GM19372 (cell line): ENCODE measurements around the gene GPR68.
"Not testable (repeated sequence)": the region's sequence is repeated elsewhere in the genome, so short reads cannot be mapped to it uniquely, and the experiment has no call there.

ENCODE experiments used
- ATAC-seq: cut with Tn5 transposase; IDR thresholded peaks from one replicate; pipeline ENCODE4 v1.9.1; 2021; ENCODE audit warnings: mild to moderate bottlenecking, low read depth, moderate library complexity; ENCODE audit not compliant: unreplicated experiment

Gene GPR68

DNA sequence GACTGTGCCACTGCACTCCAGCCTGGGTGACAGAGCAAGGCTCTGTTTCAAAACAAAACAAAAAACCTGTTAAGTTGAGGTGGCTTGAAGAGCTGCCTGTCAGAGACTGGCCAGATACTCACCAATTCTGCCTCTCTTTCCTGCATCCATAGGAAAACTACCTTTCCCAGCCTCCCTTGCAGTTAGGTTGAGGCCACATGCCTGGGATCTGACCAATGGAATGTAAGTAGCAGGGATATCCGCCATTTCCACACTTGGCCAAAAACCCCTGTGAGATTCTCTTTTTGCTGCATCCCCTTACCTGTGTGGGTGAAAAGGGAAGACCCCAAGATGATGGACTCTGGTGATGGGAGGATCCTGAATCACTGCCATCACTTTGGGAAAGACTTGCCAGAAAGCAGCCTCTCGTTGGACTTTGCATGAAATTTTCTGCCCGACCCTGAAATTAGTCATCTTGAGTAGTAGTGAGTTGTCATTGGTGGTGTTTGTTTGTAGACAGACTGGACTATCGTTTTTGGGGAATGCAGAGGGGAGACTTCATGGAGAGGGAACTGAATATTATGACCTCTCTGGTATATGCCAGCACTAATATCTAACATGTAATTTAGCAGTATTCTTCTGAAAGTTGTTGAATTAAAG lies 14.0 kb downstream of the GPR68 start:
- no peak for ATAC-seq

DNA sequence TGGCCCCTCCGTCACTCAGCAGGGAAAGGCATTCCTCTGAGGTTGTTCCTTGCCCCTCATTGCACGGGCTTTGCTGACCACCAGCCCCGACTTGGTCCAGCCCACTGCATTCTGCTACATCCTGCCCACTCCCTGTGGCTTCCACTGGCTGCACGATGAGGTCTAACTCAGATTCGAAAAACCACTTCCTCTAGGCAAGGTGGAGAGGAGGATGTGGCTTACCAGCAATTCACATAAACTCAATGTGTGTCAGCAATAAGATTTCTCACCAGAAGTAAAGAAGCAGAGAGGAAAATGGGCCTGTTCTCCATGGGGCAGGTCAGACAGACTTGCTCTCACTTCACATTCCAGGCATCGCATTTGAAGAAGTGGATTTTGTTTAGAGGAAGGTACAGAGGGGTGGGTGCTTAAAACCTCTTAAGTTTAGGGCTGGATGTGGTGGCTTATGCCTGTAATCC lies 14.7 kb downstream of the GPR68 start:
- peak; percentile 53 for ATAC-seq

DNA sequence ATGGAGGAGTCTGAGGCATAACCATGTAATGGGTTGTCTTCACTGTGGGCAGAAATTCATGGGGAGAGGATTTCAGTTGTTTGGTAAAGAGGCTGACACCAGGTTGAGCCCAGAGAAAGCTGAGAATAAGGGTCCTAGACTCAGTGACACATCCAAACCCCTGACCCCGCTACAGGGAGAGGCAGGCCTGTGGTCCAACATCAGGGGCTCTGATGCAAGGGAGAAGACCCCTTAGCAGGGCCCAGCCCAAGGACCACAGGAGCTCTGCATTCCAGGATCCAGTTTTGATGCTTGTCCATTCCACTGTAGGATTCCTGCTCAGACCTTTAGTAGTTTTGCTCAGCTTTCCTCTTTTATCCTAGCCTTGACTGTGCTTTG lies 15.5 kb downstream of the GPR68 start:
- ATAC-seq, result no peak

DNA sequence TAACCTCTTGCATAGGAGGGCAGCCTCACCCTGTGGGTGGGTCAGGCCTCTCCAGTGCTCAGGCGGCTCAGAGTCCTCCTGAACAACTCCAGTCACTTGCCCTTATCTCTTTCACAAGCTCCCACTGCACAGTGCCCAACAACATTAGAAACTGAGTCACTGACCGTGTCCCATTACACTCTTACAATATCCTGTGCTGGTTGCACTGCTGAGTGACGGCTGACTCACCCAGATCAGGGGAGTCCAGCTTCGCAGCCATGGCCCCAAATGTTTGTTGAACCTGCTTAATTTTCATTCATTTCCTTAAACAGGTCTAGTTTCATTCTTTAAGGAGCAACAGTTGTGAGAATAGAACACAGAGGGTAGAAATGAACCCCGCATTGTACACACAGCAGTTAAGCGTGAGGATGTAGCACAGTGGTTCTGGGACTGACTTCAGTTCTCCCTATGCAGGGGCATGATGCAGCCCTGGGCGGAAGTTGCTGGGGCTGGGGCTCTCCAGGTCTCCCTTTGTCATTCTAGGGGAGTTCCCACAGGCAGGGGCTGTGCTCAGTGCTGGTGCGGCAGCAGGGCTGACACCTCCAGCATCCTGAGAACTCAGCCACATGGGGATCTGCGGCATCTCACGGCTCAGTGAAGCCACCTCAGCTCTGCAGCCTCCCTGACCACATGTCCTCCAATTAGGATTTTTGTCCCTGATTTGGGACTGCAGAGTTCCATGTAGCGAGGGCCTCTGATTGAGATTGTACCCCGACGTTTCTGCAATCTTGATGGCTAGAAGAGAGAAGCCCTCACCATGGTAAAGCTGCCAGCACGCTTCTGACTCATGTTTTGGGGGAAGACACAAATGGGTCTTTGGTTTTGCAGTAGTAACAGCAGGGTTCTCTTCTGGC lies 16.1 kb downstream of the GPR68 start:
- ATAC-seq, result peak; percentile 68

DNA sequence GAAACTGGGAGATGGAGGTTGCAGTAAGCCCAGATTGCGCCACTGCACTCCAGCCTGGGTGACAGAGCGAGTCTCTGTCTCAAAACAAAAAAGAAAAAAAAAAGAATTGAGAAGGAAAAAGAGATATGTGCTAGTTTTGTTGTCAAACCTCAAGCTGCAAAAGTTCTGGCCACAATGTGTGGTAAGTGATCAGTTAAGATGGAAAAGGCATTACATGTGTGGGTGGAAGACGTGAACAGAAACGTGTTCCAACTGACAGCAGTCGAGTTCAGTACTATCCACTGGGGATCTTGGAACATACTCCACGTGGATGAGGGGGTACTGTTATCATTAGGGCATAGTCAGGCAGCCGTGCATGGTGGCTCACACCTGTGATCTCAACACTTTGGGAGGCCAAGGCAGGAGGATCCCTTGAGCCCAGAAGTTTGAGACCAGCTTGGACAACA lies 17.3 kb downstream of the GPR68 start:
- no peak for ATAC-seq

DNA sequence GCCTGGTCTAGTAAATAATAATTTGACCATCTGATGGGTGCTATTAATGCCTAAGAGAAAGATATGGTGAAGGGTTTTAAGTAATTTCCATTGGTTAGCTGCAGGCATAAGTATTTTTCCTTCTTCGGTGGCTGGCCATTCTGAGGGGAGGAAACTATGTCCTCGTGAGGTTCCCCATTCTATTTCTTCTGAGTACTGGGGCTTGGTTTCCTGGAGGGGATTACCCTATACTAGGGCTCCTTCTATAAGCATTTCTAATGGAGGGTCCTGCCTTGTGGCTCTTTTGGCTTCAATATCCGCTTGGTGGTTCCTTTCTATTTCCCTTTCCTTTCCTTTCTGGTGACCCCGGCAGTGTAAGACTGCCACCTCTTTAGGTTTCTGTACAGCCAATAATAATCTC lies 18.1 kb downstream of the GPR68 start:
- not testable (repeated sequence) for ATAC-seq

DNA sequence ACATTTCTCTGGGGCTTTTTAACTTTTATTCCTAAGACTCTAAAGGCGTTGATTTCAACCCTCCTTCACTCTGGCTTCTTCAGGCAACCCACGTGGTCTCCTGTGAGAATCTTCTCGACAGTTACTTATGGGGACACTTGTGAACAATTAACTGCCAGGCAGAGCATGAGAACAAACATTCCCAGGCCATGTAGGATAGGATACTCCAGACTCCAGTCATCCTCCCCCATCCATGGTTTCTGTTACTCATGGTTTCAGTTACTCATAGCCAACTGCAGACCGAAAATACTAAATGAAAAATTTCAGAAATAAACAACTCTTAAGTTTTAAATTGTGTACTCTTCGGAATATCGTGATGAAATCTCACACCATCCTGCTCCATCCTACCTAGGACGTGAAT lies 19.5 kb downstream of the GPR68 start:
- no peak for ATAC-seq

DNA sequence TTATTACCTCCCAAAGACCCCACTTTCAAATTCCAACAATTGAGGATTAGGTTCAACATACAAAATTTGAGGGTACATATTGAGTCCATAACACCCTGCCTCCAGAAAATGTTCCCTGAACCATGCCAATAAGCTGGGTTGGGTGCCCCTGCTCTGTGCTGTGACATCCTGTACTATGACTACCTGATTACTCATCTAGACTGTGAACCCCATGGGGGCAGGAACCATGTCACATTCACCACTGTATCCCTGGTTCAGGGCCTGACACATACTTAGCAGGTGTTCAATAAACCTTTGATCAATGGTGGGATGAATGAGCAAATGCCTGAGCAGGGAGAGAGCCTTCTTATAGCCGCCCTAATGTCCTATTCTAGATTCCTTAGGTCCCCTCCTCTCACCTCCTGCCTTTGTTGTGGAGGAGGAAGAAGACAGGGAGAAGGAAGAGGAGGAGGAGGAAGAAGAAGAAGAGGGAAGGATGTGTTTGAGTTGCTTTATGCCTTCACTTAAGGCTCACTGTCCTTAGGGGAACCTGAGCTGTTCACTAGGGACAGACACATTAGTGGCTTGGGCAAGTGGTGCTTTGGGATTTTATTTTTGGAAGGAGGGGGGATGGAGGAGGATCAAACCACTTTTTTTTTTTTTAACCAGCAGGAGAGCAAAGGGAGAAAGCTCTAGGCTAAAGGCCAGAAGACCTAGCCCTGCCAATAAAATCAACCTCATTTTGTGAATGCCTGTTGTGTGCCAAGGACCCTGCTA lies 21.3 kb downstream of the GPR68 start:
- ATAC-seq, result no peak

DNA sequence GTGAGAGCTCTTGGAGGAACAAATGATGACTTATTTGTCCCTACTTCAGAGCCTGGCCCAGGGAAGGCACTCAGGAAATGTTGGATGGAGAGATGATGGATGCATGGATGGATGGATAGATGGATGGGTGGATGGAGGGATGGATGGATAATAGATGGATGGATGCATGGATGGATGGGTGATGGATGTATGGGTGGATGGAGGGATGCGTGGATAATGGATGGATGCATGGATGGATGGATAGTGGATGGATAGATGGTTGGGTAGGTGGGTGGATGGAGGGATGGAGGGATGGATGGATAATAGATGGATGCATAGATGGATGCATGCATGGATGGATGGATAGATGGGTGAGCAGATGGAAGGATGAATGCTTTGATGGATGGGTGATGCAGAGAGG lies 23.2 kb downstream of the GPR68 start:
- ATAC-seq, result no peak

DNA sequence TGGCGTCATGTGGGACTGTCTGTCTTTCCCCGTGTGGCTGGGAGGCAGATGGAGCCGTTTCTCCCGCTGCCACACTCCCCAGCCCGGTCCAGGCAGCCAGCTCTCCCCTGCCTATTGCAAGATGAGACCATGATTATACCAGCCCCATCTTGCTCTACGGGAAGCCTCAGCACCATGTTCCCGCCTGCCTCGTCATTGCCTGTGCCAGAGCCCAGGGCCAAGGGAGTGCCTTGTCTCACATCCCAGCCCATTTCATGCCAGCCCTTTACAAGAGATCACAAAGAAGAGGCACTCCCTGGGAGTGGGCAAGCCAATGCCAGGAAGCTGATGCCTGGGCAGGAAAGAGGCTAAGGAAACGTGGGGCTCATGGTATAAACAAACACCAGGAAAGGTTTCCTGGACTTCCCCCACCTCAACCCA lies 23.9 kb downstream of the GPR68 start:
- no peak for ATAC-seq

DNA sequence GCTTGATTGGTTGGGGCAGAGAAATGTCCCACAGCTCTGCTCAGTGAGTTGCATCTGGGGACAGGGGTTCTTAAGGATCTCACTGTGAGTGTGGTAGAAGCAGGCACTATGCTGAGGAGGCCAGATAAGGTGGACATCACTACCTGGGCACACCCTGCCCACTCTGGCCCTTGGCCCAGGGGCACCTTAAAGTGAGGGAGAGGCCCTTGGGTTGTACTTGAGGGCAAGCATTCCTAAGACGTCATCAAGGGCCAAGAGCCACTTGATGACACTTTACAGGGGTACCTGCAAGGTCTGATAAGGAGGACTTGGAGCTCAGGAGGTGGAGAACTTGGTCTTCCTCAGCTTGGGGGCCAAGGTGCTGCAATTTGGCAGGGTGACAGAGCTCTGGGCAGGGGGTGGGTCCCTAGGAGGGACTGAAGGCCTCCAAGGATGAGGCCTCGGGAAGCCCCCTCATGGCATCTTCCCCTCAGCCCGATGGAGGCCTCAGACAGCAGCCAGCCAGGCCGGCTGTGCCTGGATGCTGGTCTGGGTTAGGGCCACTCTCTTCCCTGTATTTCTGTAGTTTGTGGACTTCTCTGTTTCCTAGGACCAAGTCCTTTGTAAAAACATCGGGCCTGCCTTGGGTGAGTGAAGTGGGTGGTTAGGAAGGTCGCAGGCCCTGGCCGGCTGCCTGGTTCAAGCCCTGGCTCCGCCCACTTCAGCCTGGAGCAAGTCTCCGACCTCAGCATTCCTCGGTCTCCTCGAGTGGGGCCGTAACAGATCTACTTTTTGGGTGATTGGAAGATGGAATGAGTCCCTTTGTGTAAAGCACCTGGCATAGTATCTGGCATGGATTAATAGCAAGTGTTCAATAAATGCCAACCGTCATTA lies 24.8 kb downstream of the GPR68 start:
- ATAC-seq, result no peak

DNA sequence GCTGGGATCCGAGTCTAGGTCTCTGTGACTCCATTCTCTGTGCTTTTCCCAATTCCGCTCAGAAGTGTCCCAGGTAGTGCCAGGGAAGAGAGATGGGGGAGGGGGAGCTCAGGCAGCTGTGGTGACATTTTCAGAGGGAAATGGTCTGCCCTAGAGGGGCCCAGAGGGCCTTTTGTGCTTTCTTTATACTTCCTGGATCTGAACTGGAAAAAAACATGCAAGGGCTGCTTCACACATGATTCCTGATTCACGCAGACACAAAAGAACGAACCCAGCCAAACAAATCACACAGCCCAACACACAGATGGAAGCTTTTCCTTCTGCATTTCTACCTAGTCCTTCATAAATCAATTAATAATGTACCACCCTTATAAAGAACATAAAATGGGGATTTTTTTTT lies 26.5 kb downstream of the GPR68 start:
- no peak for ATAC-seq

DNA sequence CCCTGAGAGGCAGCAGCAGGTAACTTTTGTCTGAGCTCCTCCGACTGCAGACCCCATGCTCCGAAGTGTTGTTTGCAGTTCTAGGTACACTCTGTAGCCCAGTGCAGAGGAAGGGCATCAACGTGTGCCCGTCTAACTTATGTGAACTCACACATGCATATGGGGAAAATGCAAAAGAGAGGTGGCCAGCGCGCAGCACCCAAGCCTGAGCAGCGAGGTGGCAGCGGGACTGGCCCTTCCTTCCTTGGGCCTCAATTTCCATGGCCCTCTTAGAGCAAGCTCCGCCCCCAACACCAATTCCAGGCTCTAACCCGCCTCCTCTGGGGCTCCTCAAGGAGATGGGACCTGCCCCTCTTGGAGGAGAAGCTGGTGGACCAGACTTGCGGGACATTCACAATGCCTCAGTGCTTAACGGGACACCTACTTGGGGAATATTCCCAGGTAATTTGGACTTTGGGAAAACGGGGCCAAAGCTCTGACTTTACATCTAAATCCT lies 27.7 kb downstream of the GPR68 start:
- no peak for ATAC-seq

DNA sequence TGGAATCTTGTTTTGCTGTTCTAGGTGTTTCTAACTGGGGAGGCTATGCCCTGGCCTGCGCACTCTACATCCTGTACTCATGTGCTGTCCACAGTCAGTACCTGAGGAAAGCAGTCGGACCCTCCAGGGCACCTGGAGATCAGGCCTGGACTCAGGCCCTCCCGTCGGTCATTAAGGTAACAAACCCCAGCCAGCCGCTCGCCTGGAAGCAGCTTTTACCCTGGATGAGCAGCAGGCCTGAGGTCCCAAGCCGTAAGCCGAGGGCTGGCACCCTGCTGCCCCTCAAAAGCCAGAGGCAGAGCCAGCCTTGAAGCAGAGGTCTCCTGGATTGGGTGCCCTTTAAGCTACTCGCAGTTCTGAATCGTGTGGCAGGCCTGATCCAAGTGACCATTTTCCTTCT lies 29.1 kb downstream of the GPR68 start:
- no peak for ATAC-seq

DNA sequence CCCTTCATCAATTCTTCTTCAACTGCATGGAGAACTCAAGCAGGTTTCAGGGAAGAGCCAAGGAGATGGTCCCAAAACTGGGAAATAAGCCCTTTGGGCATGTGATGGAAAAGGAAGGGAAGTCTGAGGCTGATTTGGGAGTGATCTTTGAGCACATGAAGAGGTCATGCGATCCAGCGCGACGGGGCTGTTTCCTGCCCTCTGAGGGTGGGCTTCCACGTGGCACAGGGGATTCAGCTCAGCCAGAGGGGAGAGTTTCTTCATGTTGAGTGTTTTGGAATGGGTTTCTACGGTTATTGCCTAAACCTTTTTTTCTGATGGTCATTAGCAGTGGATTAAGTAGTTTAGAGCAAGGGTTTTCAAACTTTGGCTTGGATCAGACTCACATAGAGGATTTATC lies 30.2 kb downstream of the GPR68 start:
- ATAC-seq, result no peak

DNA sequence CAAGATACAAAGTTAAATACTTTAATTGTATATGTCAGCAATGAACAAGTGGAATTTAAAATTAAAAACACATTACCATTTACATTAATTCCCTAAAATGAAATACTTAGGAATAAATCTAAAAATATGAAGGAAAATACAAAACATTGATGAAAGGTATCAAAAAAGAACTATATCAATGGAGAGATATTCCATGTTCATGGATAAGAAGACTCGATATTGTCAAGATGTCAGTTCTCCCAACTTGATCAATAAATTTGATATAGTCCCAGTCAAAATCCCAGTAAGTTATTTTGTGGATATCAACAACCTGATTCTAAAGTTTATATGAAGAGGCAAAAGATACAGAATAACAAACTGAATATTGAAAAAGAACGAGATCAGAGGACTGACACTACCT lies 33.5 kb downstream of the GPR68 start:
- no peak for ATAC-seq

DNA sequence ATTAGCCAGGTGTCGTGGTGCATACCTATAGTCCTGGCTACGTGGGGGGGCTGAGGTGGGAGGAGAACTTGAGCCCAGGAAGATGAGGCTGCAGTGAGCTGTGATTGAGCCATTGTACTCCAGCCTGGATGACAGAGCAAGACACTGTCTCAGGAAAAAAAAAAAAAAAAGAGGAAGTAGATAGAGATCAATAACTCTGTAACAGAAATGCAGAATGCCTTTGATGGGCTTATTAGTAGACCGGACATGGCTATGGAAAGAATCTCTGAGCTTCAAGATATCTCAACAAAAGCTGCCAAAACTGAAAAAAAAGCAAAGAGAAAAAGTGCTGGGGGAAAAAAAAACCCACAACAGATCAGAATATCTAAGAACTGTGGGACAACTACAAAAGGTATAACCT lies 37.5 kb downstream of the GPR68 start:
- no peak for ATAC-seq

DNA sequence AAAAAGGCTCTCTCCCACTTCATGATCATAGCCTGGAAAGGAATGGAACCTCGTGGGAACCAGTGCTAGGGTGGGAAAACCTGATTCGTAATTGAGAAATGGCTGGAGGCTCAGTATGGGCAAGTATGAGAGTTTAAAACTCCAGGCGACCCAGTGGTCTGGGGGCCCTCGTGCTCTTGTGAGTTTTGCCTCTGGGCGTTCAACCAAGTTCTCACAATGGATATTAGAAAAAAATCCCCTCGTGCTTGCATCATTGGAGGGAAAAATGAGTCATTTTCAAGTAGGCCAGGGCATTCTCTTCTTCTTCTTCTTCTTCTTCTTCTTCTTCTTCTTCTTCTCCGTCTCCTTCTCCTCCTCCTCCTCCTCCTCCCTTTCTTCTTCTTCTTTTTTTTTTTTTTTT lies 39.0 kb downstream of the GPR68 start:
- no peak for ATAC-seq

DNA sequence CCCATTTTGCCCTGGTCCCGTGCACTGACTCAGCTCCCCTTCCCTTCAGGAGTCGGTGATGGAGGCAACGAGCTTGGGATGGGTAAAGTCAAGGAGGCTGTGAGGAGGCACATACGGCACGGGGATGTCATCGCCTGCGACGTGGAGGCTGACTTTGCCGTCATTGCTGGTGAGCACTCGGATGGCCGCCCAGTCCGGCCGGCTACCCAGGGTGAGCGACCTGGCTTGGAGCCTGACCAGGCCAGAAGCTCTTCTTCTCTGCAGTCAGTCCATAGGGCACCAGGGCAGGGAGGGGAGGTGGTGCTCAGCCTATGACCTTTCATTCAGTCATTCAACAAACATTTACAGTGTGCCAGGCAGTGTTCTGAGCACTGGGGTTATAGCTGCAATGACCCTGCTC lies 39.8 kb downstream of the GPR68 start:
- no peak for ATAC-seq
